Effector CD4-positive, alpha-beta T cell (primary cell): ENCODE data around the gene CCSER1.
"Not testable (repeated sequence)": the region's sequence is repeated elsewhere in the genome, so short reads cannot be mapped to it uniquely, and the experiment has no call there.

Experiments
- DNase-seq: peaks from one replicate; pipeline ENCODE4 v3.0.0-alpha.2; 2020

Gene CCSER1

GRCh38 chr4:91448668-91449330 lies 1321.6 kb downstream of the CCSER1 start:
- no peak for DNase-seq

- DNase-seq = no peak
Measured at GRCh38 chr4:91454111-91454510, 1326.9 kb downstream of the CCSER1 start.

- not testable (repeated sequence) for DNase-seq
Measured at GRCh38 chr4:91462566-91462965, 1335.4 kb downstream of the CCSER1 start.

GRCh38 chr4:91470671-91471070 lies 1343.5 kb downstream of the CCSER1 start:
- DNase-seq = no peak

GRCh38 chr4:91471280-91471679 lies 1344.1 kb downstream of the CCSER1 start:
- DNase-seq = no peak

- no peak for DNase-seq
Measured at GRCh38 chr4:91472046-91472445, 1344.9 kb downstream of the CCSER1 start.

GRCh38 chr4:91485415-91485814 lies 1358.2 kb downstream of the CCSER1 start:
- DNase-seq = no peak

- no peak for DNase-seq
Measured at GRCh38 chr4:91488946-91489345, 1361.8 kb downstream of the CCSER1 start.

- DNase-seq = no peak
Measured at GRCh38 chr4:91497892-91498291, 1370.7 kb downstream of the CCSER1 start.

- no peak for DNase-seq
Measured at GRCh38 chr4:91502365-91502764, 1375.2 kb downstream of the CCSER1 start.

GRCh38 chr4:91513326-91513725 lies 1386.1 kb downstream of the CCSER1 start:
- no peak for DNase-seq

GRCh38 chr4:91519155-91519554 lies 1392.0 kb downstream of the CCSER1 start:
- DNase-seq = no peak

GRCh38 chr4:91525621-91526020 lies 1398.4 kb downstream of the CCSER1 start:
- no peak for DNase-seq

GRCh38 chr4:91527056-91527455 lies 1399.9 kb downstream of the CCSER1 start:
- DNase-seq = no peak

GRCh38 chr4:91567594-91567993 lies 1440.4 kb downstream of the CCSER1 start:
- no peak for DNase-seq

- no peak for DNase-seq
Measured at GRCh38 chr4:91577864-91578263, 1450.7 kb downstream of the CCSER1 start.

- no peak for DNase-seq
Measured at GRCh38 chr4:91590260-91590659, 1463.1 kb downstream of the CCSER1 start.

- no peak for DNase-seq
Measured at GRCh38 chr4:91592125-91592524, 1464.9 kb downstream of the CCSER1 start.

- no peak for DNase-seq
Measured at GRCh38 chr4:91596718-91597117, 1469.5 kb downstream of the CCSER1 start.

- DNase-seq = no peak
Measured at GRCh38 chr4:91598696-91599095, 1471.5 kb downstream of the CCSER1 start.

GRCh38 chr4:91600301-91600700 lies 1473.1 kb downstream of the CCSER1 start:
- no peak for DNase-seq

- DNase-seq = no peak
Measured at GRCh38 chr4:91601401-91601800, 1474.2 kb downstream of the CCSER1 start.

GRCh38 chr4:91611782-91612181 lies 1484.6 kb downstream of the CCSER1 start:
- DNase-seq = no peak

GRCh38 chr4:91620952-91621351 lies 1493.8 kb downstream of the CCSER1 start:
- no peak for DNase-seq

- DNase-seq = no peak
Measured at GRCh38 chr4:91621446-91621845, 1494.3 kb downstream of the CCSER1 start.
